Epithelial cell of esophagus (primary cell): ENCODE results near the gene CCDC3.

Experiments
- DNase-seq: peaks from one replicate; pipeline ENCODE4 v3.0.0; 2010; ENCODE audit warnings: low read depth
- H3K4me3 ChIP-seq: 2 replicates; pipeline ENCODE4 v1.5.1; 2011; ENCODE audit warnings: mild to moderate bottlenecking, low read length, control low read depth
- CTCF ChIP-seq: IDR thresholded peaks from 2 replicates; pipeline ENCODE4 v1.5.1; 2011; ENCODE audit warnings: low read depth, mild to moderate bottlenecking, low read length, control low read depth, inconsistent platforms; ENCODE audit not compliant: insufficient read depth; ENCODE audit errors: missing control alignments

CCDC3 gene

DNA sequence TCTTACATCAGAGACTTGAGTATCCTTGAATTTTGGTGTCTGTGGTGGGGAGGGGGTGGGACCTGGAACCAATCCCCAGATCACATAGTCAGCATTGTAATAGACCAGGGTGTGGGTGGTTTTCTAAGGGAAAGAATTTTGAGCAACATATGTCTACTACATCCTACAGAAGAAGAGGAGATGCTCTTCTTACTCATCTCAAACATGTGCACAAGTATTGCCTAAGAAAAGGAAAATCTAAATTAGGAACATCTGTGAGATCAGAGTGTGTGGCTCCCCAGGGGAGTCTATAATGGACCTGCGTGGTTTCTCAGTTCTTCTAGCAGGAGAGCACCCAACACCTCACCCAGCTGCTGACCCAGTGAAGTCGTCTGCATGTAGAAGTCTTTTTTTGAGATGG is 148.8 kb downstream of the CCDC3 start:
- TF ChIP-seq CTCF, result no peak
- H3K4me3 ChIP-seq, result no peak overlapping the region
- DNase-seq, result no peak

DNA sequence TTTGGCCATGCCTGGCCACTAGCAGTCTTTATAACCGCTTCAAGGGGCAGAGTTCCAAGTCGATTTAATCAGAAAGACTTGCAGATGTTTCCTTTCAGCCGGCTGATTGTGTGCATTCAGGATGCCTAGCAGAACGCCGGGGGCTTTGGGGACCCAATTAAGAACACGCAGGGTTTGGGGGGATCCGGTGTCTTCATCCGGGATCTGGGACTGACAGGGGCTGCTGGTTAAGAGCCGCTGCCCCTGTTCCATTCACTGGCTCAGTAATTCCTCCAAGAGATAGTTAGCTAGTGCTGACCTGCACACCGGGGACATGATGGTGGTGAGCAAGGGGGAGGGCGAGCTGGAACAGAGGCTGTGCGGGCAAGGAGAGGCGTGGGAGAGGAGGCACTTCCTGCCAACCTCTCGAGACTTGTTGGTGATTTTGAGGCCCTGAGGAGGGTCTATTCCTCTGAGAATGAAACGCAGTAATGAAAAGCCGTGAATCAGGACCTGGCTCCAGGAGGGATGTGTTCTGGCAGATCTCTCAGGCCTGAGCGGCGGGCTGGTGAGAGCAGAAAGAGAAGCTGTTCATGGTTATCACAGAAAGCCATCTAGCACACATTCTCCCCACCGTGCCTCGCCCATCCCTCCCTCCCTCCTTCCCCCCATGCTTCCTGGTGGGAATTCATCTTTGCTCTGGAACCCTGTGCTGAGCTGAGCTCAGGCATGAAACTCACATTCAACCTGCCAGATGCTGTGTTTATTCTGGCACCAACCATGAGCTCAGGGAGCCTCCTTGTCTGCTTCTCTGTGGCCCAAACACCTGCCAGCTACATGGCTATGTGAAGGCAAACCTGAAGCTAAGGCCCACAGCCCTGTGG is 152.0 kb downstream of the CCDC3 start:
- TF ChIP-seq CTCF, result no peak
- no peak overlapping the region for H3K4me3 ChIP-seq
- DNase-seq, result peak; percentile 89

- H3K4me3 ChIP-seq, result no peak overlapping the region
- no peak for DNase-seq
- no peak for TF ChIP-seq CTCF
Measured at GRCh38 chr10:12848439-12849173, 152.9 kb downstream of the CCDC3 start.

GRCh38 chr10:12847361-12847975 is 154.0 kb downstream of the CCDC3 start:
- DNase-seq, result no peak
- TF ChIP-seq CTCF, result no peak
- H3K4me3 ChIP-seq, result no peak overlapping the region

GRCh38 chr10:12846718-12847117 is 154.8 kb downstream of the CCDC3 start:
- H3K4me3 ChIP-seq, result no peak overlapping the region
- TF ChIP-seq CTCF, result no peak
- no peak for DNase-seq
